HepG2 (cell line): ENCODE data around the gene PLA1A. TPM values are rescaled to one million over a fixed set of nuclear protein-coding genes. Genes with fewer than 3 reads are reported as not detected.

ENCODE experiments used
- ATAC-seq: fragments of 200-7000 bp; cut with Tn5 transposase; 3 replicates; pipeline ENCODE4 v1.9.1; 2020; ENCODE audit warnings: mild to moderate bottlenecking, moderate library complexity
- BruUV-seq: library from RNA; stranded (reverse); fragments of 400-500 nt; replicated peaks from 2 replicates; lab custom pipeline; 2021; lab: Mats Ljungman, UMichigan
- CTCF ChIA-PET: fragments of 300-600 bp; formaldehyde crosslinking; extraction: SDS; loops from one replicate; lab custom pipeline; 2021; ENCODE audit warnings: low total read pairs, inconsistent platforms, low intra/inter-chr PET ratio; lab: Yijun Ruan, JAX
- POLR2A ChIA-PET: fragments of 350-600 bp; sonication (Branson Sonifier 250); formaldehyde crosslinking; loops from one replicate; lab custom pipeline; 2020; ENCODE audit warnings: antibody characterized with exemption, inconsistent platforms; lab: Yijun Ruan, JAX
- DNase-seq: peaks from one replicate; pipeline ENCODE4 v3.0.0-alpha.2; 2015; ENCODE audit warnings: low spot score
- FAIRE-seq: peaks from 3 replicates; lab custom pipeline; 2011; peaks lifted over from hg19 to GRCh38; lab: Jason Lieb, UNC
- H2AFZ ChIP-seq: one replicate; pipeline ENCODE4 v1.6.1; 2011; ENCODE audit warnings: low read length, inconsistent platforms
- H3K27ac ChIP-seq: fragments of 300-600 bp; 3 replicates; pipeline ENCODE4 v1.8.0; 2011; ENCODE audit warnings: mixed run types, mild to moderate bottlenecking, mixed read lengths, low read length, inconsistent platforms; ENCODE audit not compliant: insufficient read depth; ENCODE audit errors: extremely low read length
- H3K27me3 ChIP-seq, 2 experiments: fragments of 200-600 bp in 1 of 2; 2 replicates in 1 of 2; 3 replicates in 1 of 2; pipeline versions ENCODE4 v1.6.0 to v1.8.0; 2011; ENCODE audit warnings: low read length in 2 of 2, mild to moderate bottlenecking in 2 of 2, moderate library complexity in 2 of 2, inconsistent platforms in 1 of 2; ENCODE audit not compliant: insufficient read depth in 2 of 2, control insufficient read depth in 1 of 2
- H3K36me3 ChIP-seq, 2 experiments: fragments of 200-600 bp in 1 of 2; replicated peaks in 1 of 2; 2 replicates in 1 of 2; 3 replicates in 1 of 2; pipeline versions ENCODE4 v1.5.1 to v1.8.0; 2011; ENCODE audit warnings: low read length in 2 of 2, inconsistent platforms in 1 of 2; ENCODE audit not compliant: insufficient read depth in 2 of 2, control insufficient read depth in 1 of 2
- H3K4me1 ChIP-seq: 2 replicates; pipeline ENCODE4 v1.5.1; 2012; ENCODE audit warnings: low read length, inconsistent platforms; ENCODE audit not compliant: insufficient read depth
- H3K4me2 ChIP-seq: 2 replicates; pipeline ENCODE4 v1.6.0; 2011; ENCODE audit warnings: low read depth, low read length, inconsistent platforms
- H3K4me3 ChIP-seq, 3 experiments: fragments of 200-600 bp in 1 of 3; sonication (generic), shearing (Covaris generic) in 1 of 3; replicated peaks in 1 of 3; 2 replicates each; pipeline ENCODE4 v1.5.1; 2011 to 2016; ENCODE audit warnings: low read length in 3 of 3, inconsistent platforms in 2 of 3, low read depth in 2 of 3, mild to moderate bottlenecking in 2 of 3, control low read depth in 1 of 3, mixed read lengths in 1 of 3; ENCODE audit not compliant: insufficient read depth in 1 of 3
- H3K79me2 ChIP-seq: one replicate; pipeline ENCODE4 v1.6.1; 2011; ENCODE audit warnings: low read length, inconsistent platforms; ENCODE audit not compliant: insufficient read depth
- H3K9ac ChIP-seq: 2 replicates; pipeline ENCODE4 v1.6.0; 2011; ENCODE audit warnings: mild to moderate bottlenecking, low read depth, low read length, inconsistent platforms; ENCODE audit not compliant: insufficient read depth
- H3K9me3 ChIP-seq: 2 replicates; pipeline ENCODE4 v1.5.1; 2012; ENCODE audit warnings: mild to moderate bottlenecking, low read length
- H4K20me1 ChIP-seq: 2 replicates; pipeline ENCODE4 v1.6.0; 2011; ENCODE audit warnings: inconsistent platforms, mild to moderate bottlenecking, low read length, moderate library complexity; ENCODE audit not compliant: insufficient read depth
- CEBPG ChIP-seq: IDR thresholded peaks from 2 replicates; pipeline ENCODE4 v1.6.1; 2016
- FOXP4 ChIP-seq: sonication (generic); formaldehyde crosslinking; IDR thresholded peaks from 2 replicates; pipeline ENCODE4 v1.4.0; 2020; ENCODE audit warnings: missing genetic modification reagents
- HDAC6 ChIP-seq: fragments of 200-600 bp; sonication (generic); IDR thresholded peaks from 2 replicates; pipeline ENCODE4 v1.7.0; 2017; ENCODE audit warnings: mild to moderate bottlenecking, antibody characterized with exemption, low read length, low read depth
- HNRNPK ChIP-seq: fragments of 200-400 bp; formaldehyde crosslinking; IDR thresholded peaks from 2 replicates; pipeline ENCODE4 v1.6.1; 2018; ENCODE audit warnings: low read length, low read depth, moderate library complexity, mild to moderate bottlenecking; ENCODE audit not compliant: poor library complexity, severe bottlenecking
- NCOA5 ChIP-seq: sonication (generic); formaldehyde crosslinking; IDR thresholded peaks from 2 replicates; pipeline ENCODE4 v1.4.0; 2020; ENCODE audit warnings: missing genetic modification reagents
- NFAT5 ChIP-seq: sonication (generic); formaldehyde crosslinking; IDR thresholded peaks from 2 replicates; pipeline ENCODE4 v1.4.0; 2020; ENCODE audit warnings: missing genetic modification reagents
- NR2C2 ChIP-seq: sonication (generic); formaldehyde crosslinking; IDR thresholded peaks from 2 replicates; pipeline ENCODE4 v1.4.0; 2020; ENCODE audit warnings: missing genetic modification reagents, mild to moderate bottlenecking, moderate library complexity, borderline replicate concordance
- PAX8 ChIP-seq: sonication (generic); formaldehyde crosslinking; IDR thresholded peaks from 2 replicates; pipeline ENCODE4 v1.8.0; 2022; ENCODE audit warnings: mild to moderate bottlenecking, missing genetic modification reagents, borderline replicate concordance
- RFX3 ChIP-seq: IDR thresholded peaks from 2 replicates; pipeline ENCODE4 v1.6.1; 2016; ENCODE audit warnings: missing biosample characterization, missing genetic modification reagents
- SIN3B ChIP-seq: fragments of 150-350 bp; IDR thresholded peaks from 2 replicates; pipeline ENCODE4 v1.6.1; 2014; ENCODE audit warnings: low read length
- THAP9 ChIP-seq: sonication (generic); formaldehyde crosslinking; IDR thresholded peaks from 2 replicates; pipeline ENCODE4; 2020; ENCODE audit warnings: missing genetic modification reagents, mild to moderate bottlenecking, borderline replicate concordance
- XRCC5 ChIP-seq: fragments of 200-400 bp; formaldehyde crosslinking; optimal IDR thresholded peaks from 2 replicates; pipeline ENCODE3; 2017; ENCODE audit warnings: mild to moderate bottlenecking, low read length
- ZNF160 ChIP-seq: sonication (generic); formaldehyde crosslinking; IDR thresholded peaks from 2 replicates; pipeline ENCODE4 v1.8.0; 2022; ENCODE audit warnings: mild to moderate bottlenecking, inconsistent platforms, missing genetic modification reagents
- ZNF878 ChIP-seq: sonication (generic); formaldehyde crosslinking; IDR thresholded peaks from 2 replicates; pipeline ENCODE4 v1.8.1; 2023; ENCODE audit warnings: mild to moderate bottlenecking, missing genetic modification reagents, moderate library complexity
- ZNF879 ChIP-seq: sonication (generic); formaldehyde crosslinking; IDR thresholded peaks from 2 replicates; pipeline ENCODE4 v1.8.1; 2023; ENCODE audit warnings: missing genetic modification reagents
- ZSCAN12 ChIP-seq: sonication (generic); formaldehyde crosslinking; IDR thresholded peaks from 2 replicates; pipeline ENCODE4 v1.9.0; 2021; ENCODE audit warnings: mild to moderate bottlenecking, missing genetic modification reagents
- ZSCAN29 ChIP-seq: sonication (generic); formaldehyde crosslinking; conservative IDR thresholded peaks from 2 replicates; pipeline ENCODE4 v1.4.0; 2020; ENCODE audit warnings: mild to moderate bottlenecking, missing genetic modification reagents
- WGBS: methylation state at CpG from one replicate; pipeline ENCODE4 v1.1.6; 2017; ENCODE audit warnings: low lambda C conversion rate; 5-methylcytosine and 5-hydroxymethylcytosine counted together
- in situ Hi-C: cut with HindIII; loops from 2 replicates; pipeline ENCODE4 v1.10.0; 2017; ENCODE audit warnings: low pct_unique_long_range_greater_than_20kb; ENCODE audit not compliant: extremely low pct_ligation_motif_present
- intact Hi-C: fragments of 100-400 bp; cut with micrococcal nuclease; formaldehyde crosslinking; loops from one replicate; pipeline ENCODE4 v1.10.0; 2022; ENCODE audit not compliant: unreplicated experiment
- polyA plus RNA-seq, 8 experiments: library from polyadenylated mRNA; depleted of rRNA in 3 of 8; stranded (reverse) in 7 of 8; unstranded in 1 of 8; fragments of >200 nt; fragmentation: Illumina TruSeq in 4 of 8; extraction: Trizol in 4 of 8; gene quantifications; 2 replicates each; pipeline versions ENCODE4 v1.2.1 to v1.2.3, GENCODE V29; 2011 to 2016; ENCODE audit warnings: low read depth in 4 of 8, missing spikeins in 1 of 8, mixed read lengths in 1 of 8; ENCODE audit not compliant: insufficient read depth in 1 of 8
- total RNA-seq, 5 experiments: library from RNA; depleted of rRNA; stranded (reverse); fragments of >200 nt; fragmentation: Illumina TruSeq; extraction: Trizol; gene quantifications; 2 replicates each; pipeline ENCODE4 v1.2.3, GENCODE V29; 2016; ENCODE audit warnings: low read depth in 1 of 5

The PLA1A gene
- total and polyA plus RNA-seq, 2 of the 13 experiments (the other 11 are each of a cell fraction or from before 2014, with no cell fraction given): 0.11 to 0.18 TPM

- 3% methylated on average over 4 of the region's 6 CpGs for whole genome bisulfite sequencing
- H3K27ac ChIP-seq: no peak overlapping the region
- intact Hi-C loops: no loop called here
- ChIA-PET CTCF (no interaction called here), POLR2A (no interaction called here)
- no peaks in the 10 kb centered on the region for H4K20me1 ChIP-seq
- no peak overlapping the region for H3K4me2 ChIP-seq
- TF ChIP-seq PAX8 (CRISPR knock-in tag) (no peak), SIN3B (no peak), HNRNPK (no peak), ZNF160 (CRISPR knock-in tag) (no peak), RFX3 (no peak), ZSCAN12 (CRISPR knock-in tag) (no peak), ZNF878 (CRISPR knock-in tag) (no peak), FOXP4 (no peak), ZSCAN29 (CRISPR knock-in tag) (no peak), CEBPG (CRISPR knock-in tag) (no peak), ZNF879 (no peak), THAP9 (CRISPR knock-in tag) (no peak), HDAC6 (no peak), XRCC5 (no peak), NR2C2 (CRISPR knock-in tag) (no peak), NFAT5 (CRISPR knock-in tag) (no peak), NCOA5 (CRISPR knock-in tag) (no peak)
- H3K27me3 ChIP-seq: 0 out of 5 replicates have a peak, but pooled peaks cover 0 to 3% of the 10 kb centered on the region in 2 experiments
- H3K9me3 ChIP-seq: no peaks in the 10 kb centered on the region
- no peak overlapping the region for H2AFZ ChIP-seq
- H3K79me2 ChIP-seq: no peaks in the 10 kb centered on the region
- ATAC-seq: no peak
- no peak for DNase-seq
- no TSS peak for BruUV-seq
- FAIRE-seq: no peak
- H3K4me3 ChIP-seq: no peak overlapping the region
- in situ Hi-C loops: no loop called here
- H3K4me1 ChIP-seq: no peaks in the 10 kb centered on the region
- no peak overlapping the region for H3K9ac ChIP-seq
- no peaks in the 10 kb centered on the region for H3K36me3 ChIP-seq
Observed at GRCh38 chr3:119609301-119609700, 11.6 kb downstream of the PLA1A start.
